ENCODE results near the gene PPP2R5C.

The PPP2R5C gene

DNA sequence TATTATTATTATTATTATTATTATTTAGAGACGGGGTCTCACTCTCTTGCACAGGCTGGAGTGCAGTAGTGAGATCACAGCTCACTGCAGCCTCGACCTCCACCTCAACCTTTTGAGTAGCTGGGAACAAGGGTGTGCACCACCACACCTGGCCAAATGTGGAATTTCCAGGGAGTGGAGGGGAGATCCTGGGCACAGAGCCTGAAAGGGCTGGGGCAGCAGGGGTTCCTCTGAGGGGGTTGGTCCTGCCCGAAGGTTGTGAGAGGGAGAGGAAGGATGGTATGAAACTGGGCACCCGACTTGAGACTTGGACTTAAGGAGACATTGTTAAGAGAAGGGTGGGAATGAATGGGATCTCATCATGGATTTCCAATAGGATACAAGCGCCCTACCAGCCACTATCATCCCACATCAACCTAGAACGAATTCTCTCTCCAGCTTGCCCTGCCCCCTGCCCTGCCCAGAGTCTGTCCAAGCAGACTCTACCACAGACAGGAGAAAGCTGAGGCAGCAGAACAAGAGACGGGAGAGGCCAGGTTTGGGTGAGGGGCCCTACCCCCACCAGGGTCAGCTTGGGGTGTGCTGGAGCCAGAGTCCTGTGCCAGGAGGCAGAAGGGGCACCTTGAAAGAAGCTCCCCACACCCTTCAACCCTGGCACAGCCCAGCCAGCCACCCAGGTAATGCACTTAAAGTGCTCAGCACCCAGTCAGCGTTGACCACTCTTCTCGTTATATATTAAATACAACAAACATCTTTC, 200.4 kb downstream of the PPP2R5C start:
- Histone ChIP-seq H3K4me3 (ENCODE audit: insufficient read depth in 1 of 2, low read depth in 1 of 2, low read length in 2 of 2) (no peak overlapping the region), H3K9me3 (ENCODE audit: control insufficient read depth, low read length) (no peaks in the 10 kb centered on the region), H2AK5ac (ENCODE audit: low read length, severe bottlenecking) (peak overlapping the region; percentile 78), H3K18ac (ENCODE audit: low read depth in 1 of 2, low read length in 2 of 2) (peak overlapping the region in 1 of 2 experiments; percentile 85), H4K8ac (ENCODE audit: low read length) (no peak overlapping the region), H3K79me1 (replicated peaks; ENCODE audit: low read length, poor library complexity, severe bottlenecking) (peaks cover 9% of the 10 kb centered on the region), H3K36me3 (ENCODE audit: control insufficient read depth in 1 of 2, insufficient read depth in 2 of 2, low read depth in 1 of 2, low read length in 2 of 2) (no peaks in the 10 kb centered on the region), H3K9ac (ENCODE audit: low read length) (peak overlapping the region; percentile 78), H3K14ac (ENCODE audit: low read length in 2 of 2) (no peak overlapping the region), H2AFZ (ENCODE audit: low read depth, low read length) (no peak overlapping the region), H3K27ac (ENCODE audit: low read length, poor library complexity, severe bottlenecking) (peak overlapping the region; percentile 86), H3K4ac (ENCODE audit: low read depth in 1 of 2, low read length in 2 of 2) (no peak overlapping the region), H3K4me2 (ENCODE audit: low read length, poor library complexity, severe bottlenecking) (peak overlapping the region; percentile 12), H2BK120ac (ENCODE audit: low read depth, low read length) (no peak overlapping the region), H3K4me1 (ENCODE audit: control insufficient read depth, insufficient read depth, low read depth, low read length) (peaks cover 17% of the 10 kb centered on the region), H4K91ac (ENCODE audit: low read length) (peak overlapping the region; percentile 23), H2BK12ac (ENCODE audit: low read length in 2 of 2) (peak overlapping the region in 1 of 2 experiments; percentile 98), H2BK15ac (ENCODE audit: low read depth, poor library complexity, severe bottlenecking) (peak overlapping the region; percentile 49), H3K23ac (ENCODE audit: low read length in 2 of 2) (no peak overlapping the region), H2BK5ac (ENCODE audit: low read depth, low read length, poor library complexity, severe bottlenecking) (peak overlapping the region; percentile 11), H3K27me3 (ENCODE audit: control insufficient read depth in 1 of 2, insufficient read depth in 1 of 2, low read length in 2 of 2) (no peaks in the 10 kb centered on the region)
- WGBS = 78% methylated on average over 7 of the region's 9 CpGs
- DNase-seq = no peak

DNA sequence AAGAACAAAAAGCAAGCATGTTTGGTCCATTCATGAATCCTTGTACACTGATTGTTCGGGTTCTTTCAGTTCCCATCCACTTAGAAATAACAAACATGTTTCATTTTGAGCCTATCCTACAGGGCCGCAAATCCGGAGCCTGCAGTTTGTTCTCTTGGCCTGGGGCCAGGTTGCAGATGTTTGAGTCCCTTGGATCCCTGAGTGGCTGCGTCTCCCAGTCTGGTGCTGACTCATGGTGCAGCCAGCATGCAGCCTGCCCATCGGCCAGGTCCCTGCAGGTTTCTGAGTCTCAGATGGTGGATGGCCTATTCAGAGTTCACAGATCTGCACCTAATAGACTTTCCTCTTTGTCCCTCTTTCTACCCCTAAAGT, 201.0 kb downstream of the PPP2R5C start:
- Histone ChIP-seq H2AK5ac (ENCODE audit: low read length, severe bottlenecking) (no peak overlapping the region), H3K79me1 (replicated peaks; ENCODE audit: low read length, poor library complexity, severe bottlenecking) (peaks cover 9% of the 10 kb centered on the region), H3K9me3 (ENCODE audit: control insufficient read depth, low read length) (no peaks in the 10 kb centered on the region), H3K36me3 (ENCODE audit: control insufficient read depth in 1 of 2, insufficient read depth in 2 of 2, low read depth in 1 of 2, low read length in 2 of 2) (no peaks in the 10 kb centered on the region), H2BK5ac (ENCODE audit: low read depth, low read length, poor library complexity, severe bottlenecking) (no peak overlapping the region), H4K91ac (ENCODE audit: low read length) (no peak overlapping the region), H3K27ac (ENCODE audit: low read length, poor library complexity, severe bottlenecking) (peak overlapping the region; percentile 86), H3K4me1 (ENCODE audit: control insufficient read depth, insufficient read depth, low read depth, low read length) (peaks cover 17% of the 10 kb centered on the region), H3K23ac (ENCODE audit: low read length in 2 of 2) (no peak overlapping the region), H2BK12ac (ENCODE audit: low read length in 2 of 2) (peak overlapping the region; percentile 9 to 12), H3K14ac (ENCODE audit: low read length in 2 of 2) (no peak overlapping the region), H3K4ac (ENCODE audit: low read depth in 1 of 2, low read length in 2 of 2) (no peak overlapping the region), H2BK15ac (ENCODE audit: low read depth, poor library complexity, severe bottlenecking) (no peak overlapping the region), H3K4me2 (ENCODE audit: low read length, poor library complexity, severe bottlenecking) (peak overlapping the region; percentile 12), H2BK120ac (ENCODE audit: low read depth, low read length) (no peak overlapping the region), H2AFZ (ENCODE audit: low read depth, low read length) (no peak overlapping the region), H3K4me3 (ENCODE audit: insufficient read depth in 1 of 2, low read depth in 1 of 2, low read length in 2 of 2) (peak overlapping the region in 1 of 2 experiments; percentile 49), H3K9ac (ENCODE audit: low read length) (peak overlapping the region; percentile 78), H3K27me3 (ENCODE audit: control insufficient read depth in 1 of 2, insufficient read depth in 1 of 2, low read length in 2 of 2) (no peaks in the 10 kb centered on the region), H4K8ac (ENCODE audit: low read length) (no peak overlapping the region), H3K18ac (ENCODE audit: low read depth in 1 of 2, low read length in 2 of 2) (peak overlapping the region; percentile 77 to 85)
- DNase-seq = peak; percentile 95
- 7% methylated on average over 5 of the region's 5 CpGs for WGBS

DNA sequence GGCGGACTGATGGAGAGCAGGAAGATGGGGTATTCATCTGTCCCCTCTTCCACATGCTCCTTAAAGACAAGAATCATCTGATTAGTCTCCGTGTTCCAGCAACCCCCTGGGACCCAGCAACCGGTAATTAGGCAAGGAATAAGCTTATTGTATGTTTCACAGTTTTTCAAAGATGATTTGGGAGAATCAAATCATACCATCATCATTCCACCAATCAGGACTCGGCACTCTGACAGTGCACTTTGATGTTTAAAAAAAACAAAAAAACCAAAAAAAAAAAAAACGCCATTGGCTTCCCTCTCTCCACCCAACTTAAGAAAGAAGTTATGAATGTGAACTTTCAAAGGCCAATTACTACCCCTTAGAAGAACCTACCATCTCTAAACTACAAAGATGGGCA, 201.5 kb downstream of the PPP2R5C start:
- H3K18ac ChIP-seq (ENCODE audit: low read depth in 1 of 2, low read length in 2 of 2) = peak overlapping the region; percentile 16 to 77
- 74% methylated on average over 3 of the region's 5 CpGs for WGBS
- H2BK120ac ChIP-seq (ENCODE audit: low read depth, low read length) = no peak overlapping the region

DNA sequence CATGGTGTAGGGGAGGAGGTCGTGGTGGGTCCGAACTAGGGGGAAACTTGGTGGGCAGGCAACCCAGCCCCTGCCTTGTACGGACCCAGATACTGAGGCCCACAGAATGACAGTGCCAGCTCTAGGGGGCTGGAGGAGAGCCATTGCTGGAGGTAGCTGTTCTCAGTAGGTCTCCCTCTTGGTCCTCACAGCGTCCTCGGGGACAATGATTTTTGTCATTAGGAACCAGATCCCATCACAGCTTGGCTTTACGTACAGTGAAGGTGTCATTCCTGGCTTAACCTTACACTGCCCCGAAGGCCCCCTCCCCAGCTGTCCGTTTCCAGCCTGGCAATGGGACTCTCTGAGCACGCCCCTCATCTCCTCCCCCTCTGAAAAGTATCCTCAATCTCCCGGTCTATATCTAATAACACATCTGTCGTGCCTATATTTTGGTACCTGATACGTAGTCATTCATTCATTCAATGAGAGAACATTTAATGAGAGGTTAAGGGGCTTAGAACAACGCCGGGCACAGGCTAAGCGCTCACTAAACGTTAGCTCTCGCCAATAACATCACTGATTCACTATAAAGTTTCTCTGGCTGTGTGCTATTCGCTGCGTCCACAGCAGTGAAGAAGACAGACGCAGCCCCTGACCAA, 202.3 kb downstream of the PPP2R5C start:
- no peak overlapping the region for H3K4ac ChIP-seq (ENCODE audit: low read depth in 1 of 2, low read length in 2 of 2)
- H3K9ac ChIP-seq (ENCODE audit: low read length) = peak overlapping the region; percentile 78
- no peak for DNase-seq
- H4K8ac ChIP-seq (ENCODE audit: low read length) = peak overlapping the region; percentile 81
- peaks cover 9% of the 10 kb centered on the region for H3K79me1 ChIP-seq (replicated peaks; ENCODE audit: low read length, poor library complexity, severe bottlenecking)
- peak overlapping the region; percentile 25 for H3K27ac ChIP-seq (ENCODE audit: low read length, poor library complexity, severe bottlenecking)
- H2BK120ac ChIP-seq (ENCODE audit: low read depth, low read length) = peak overlapping the region; percentile 67
- 71% methylated on average over 20 of the region's 20 CpGs for WGBS
- H3K23ac ChIP-seq (ENCODE audit: low read length in 2 of 2) = no peak overlapping the region
- no peaks in the 10 kb centered on the region for H3K27me3 ChIP-seq (ENCODE audit: control insufficient read depth in 1 of 2, insufficient read depth in 1 of 2, low read length in 2 of 2)
- peaks cover 5 to 8% of the 10 kb centered on the region in 2 experiments for H3K36me3 ChIP-seq (ENCODE audit: control insufficient read depth in 1 of 2, insufficient read depth in 2 of 2, low read depth in 1 of 2, low read length in 2 of 2)
- H3K4me2 ChIP-seq (ENCODE audit: low read length, poor library complexity, severe bottlenecking) = peak overlapping the region; percentile 41
- H3K14ac ChIP-seq (ENCODE audit: low read length in 2 of 2) = peak overlapping the region in 1 of 2 experiments; percentile 6
- H2BK12ac ChIP-seq (ENCODE audit: low read length in 2 of 2) = peak overlapping the region; percentile 92 to 94
- H3K4me1 ChIP-seq (ENCODE audit: control insufficient read depth, insufficient read depth, low read depth, low read length) = peaks cover 24% of the 10 kb centered on the region
- peak overlapping the region; percentile 49 for H2AFZ ChIP-seq (ENCODE audit: low read depth, low read length)
- peak overlapping the region; percentile 23 for H4K91ac ChIP-seq (ENCODE audit: low read length)
- peak overlapping the region in 1 of 2 experiments; percentile 75 for H3K4me3 ChIP-seq (ENCODE audit: insufficient read depth in 1 of 2, low read depth in 1 of 2, low read length in 2 of 2)
- no peaks in the 10 kb centered on the region for H3K9me3 ChIP-seq (ENCODE audit: control insufficient read depth, low read length)
- no peak overlapping the region for H2BK15ac ChIP-seq (ENCODE audit: low read depth, poor library complexity, severe bottlenecking)
- no peak overlapping the region for H2BK5ac ChIP-seq (ENCODE audit: low read depth, low read length, poor library complexity, severe bottlenecking)
- peak overlapping the region; percentile 23 for H2AK5ac ChIP-seq (ENCODE audit: low read length, severe bottlenecking)
- H3K18ac ChIP-seq (ENCODE audit: low read depth in 1 of 2, low read length in 2 of 2) = peak overlapping the region in 1 of 2 experiments; percentile 60

More for the DNA sequence above, 201.5 kb downstream of the PPP2R5C start:
- no peaks in the 10 kb centered on the region for H3K9me3 ChIP-seq (ENCODE audit: control insufficient read depth, low read length)
- H3K14ac ChIP-seq (ENCODE audit: low read length in 2 of 2) = no peak overlapping the region
- no peak overlapping the region for H3K4me2 ChIP-seq (ENCODE audit: low read length, poor library complexity, severe bottlenecking)
- no peaks in the 10 kb centered on the region for H3K27me3 ChIP-seq (ENCODE audit: control insufficient read depth in 1 of 2, insufficient read depth in 1 of 2, low read length in 2 of 2)
- peak overlapping the region; percentile 86 for H3K27ac ChIP-seq (ENCODE audit: low read length, poor library complexity, severe bottlenecking)
- H3K79me1 ChIP-seq (replicated peaks; ENCODE audit: low read length, poor library complexity, severe bottlenecking) = peaks cover 9% of the 10 kb centered on the region
- peak overlapping the region in 1 of 2 experiments; percentile 17 for H3K4ac ChIP-seq (ENCODE audit: low read depth in 1 of 2, low read length in 2 of 2)
- H4K8ac ChIP-seq (ENCODE audit: low read length) = no peak overlapping the region
- peaks cover 19% of the 10 kb centered on the region for H3K4me1 ChIP-seq (ENCODE audit: control insufficient read depth, insufficient read depth, low read depth, low read length)
- DNase-seq = no peak
- H2BK5ac ChIP-seq (ENCODE audit: low read depth, low read length, poor library complexity, severe bottlenecking) = peak overlapping the region; percentile 71
- H4K91ac ChIP-seq (ENCODE audit: low read length) = no peak overlapping the region
- peak overlapping the region; percentile 9 to 12 for H2BK12ac ChIP-seq (ENCODE audit: low read length in 2 of 2)
- H3K23ac ChIP-seq (ENCODE audit: low read length in 2 of 2) = no peak overlapping the region
- H3K4me3 ChIP-seq (ENCODE audit: insufficient read depth in 1 of 2, low read depth in 1 of 2, low read length in 2 of 2) = peak overlapping the region in 1 of 2 experiments; percentile 49
- peaks cover 1 to 5% of the 10 kb centered on the region in 2 experiments for H3K36me3 ChIP-seq (ENCODE audit: control insufficient read depth in 1 of 2, insufficient read depth in 2 of 2, low read depth in 1 of 2, low read length in 2 of 2)
- peak overlapping the region; percentile 78 for H3K9ac ChIP-seq (ENCODE audit: low read length)
- peak overlapping the region; percentile 69 for H2AK5ac ChIP-seq (ENCODE audit: low read length, severe bottlenecking)
- no peak overlapping the region for H2AFZ ChIP-seq (ENCODE audit: low read depth, low read length)
- H2BK15ac ChIP-seq (ENCODE audit: low read depth, poor library complexity, severe bottlenecking) = no peak overlapping the region

All from mesenchymal stem cell (in vitro differentiated cells and primary cell).